NB4 (cell line): ENCODE data around the gene PWP2.

Experiments used
- MYC ChIP-seq: IDR thresholded peaks from 2 replicates; pipeline ENCODE4 v1.6.1; 2011; ENCODE audit warnings: low read depth, low read length
- POLR2A ChIP-seq: IDR thresholded peaks from 2 replicates; pipeline ENCODE4 v1.6.1; 2011; ENCODE audit warnings: mild to moderate bottlenecking; ENCODE audit not compliant: insufficient read length; ENCODE audit errors: extremely low read depth
- TF ChIP-seq, protein P1 (sequence below): IDR thresholded peaks from one replicate; pipeline ENCODE4 v1.5.1; 2012; ENCODE audit warnings: low read depth, low read length

DNA sequence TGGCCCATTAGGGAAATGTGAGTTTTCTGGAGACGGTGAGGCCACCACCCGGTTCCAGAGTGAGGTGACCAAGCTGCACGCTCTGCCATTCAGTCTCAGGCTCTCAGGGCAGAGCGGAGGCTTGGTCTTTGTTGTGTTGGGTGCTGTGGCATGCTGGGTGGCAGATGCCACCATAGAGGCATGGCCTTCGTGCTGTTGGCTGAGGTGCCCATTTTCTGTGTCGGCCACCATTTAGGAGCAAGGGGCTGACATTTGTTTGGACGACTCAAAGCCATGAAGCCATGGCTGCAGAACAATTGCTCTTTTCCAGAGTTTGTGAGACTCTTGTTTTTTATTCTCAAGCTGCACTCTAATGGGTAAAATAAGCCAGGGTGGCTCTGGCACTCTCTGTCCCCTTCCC lies 36.8 kb upstream of the PWP2 start:
- TF ChIP-seq POLR2A (no peak), MYC (no peak)
- TF ChIP-seq, protein P1, sequence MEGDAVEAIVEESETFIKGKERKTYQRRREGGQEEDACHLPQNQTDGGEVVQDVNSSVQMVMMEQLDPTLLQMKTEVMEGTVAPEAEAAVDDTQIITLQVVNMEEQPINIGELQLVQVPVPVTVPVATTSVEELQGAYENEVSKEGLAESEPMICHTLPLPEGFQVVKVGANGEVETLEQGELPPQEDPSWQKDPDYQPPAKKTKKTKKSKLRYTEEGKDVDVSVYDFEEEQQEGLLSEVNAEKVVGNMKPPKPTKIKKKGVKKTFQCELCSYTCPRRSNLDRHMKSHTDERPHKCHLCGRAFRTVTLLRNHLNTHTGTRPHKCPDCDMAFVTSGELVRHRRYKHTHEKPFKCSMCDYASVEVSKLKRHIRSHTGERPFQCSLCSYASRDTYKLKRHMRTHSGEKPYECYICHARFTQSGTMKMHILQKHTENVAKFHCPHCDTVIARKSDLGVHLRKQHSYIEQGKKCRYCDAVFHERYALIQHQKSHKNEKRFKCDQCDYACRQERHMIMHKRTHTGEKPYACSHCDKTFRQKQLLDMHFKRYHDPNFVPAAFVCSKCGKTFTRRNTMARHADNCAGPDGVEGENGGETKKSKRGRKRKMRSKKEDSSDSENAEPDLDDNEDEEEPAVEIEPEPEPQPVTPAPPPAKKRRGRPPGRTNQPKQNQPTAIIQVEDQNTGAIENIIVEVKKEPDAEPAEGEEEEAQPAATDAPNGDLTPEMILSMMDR, result no peak
